ENCODE results near the gene APOBEC3G.

The APOBEC3G gene

GRCh38 chr22:39136317-39136716, 59.2 kb downstream of the APOBEC3G start:
- no peaks in the 10 kb centered on the region for H3K27me3 ChIP-seq (ENCODE audit: insufficient read depth, low read length, poor library complexity)
- H3K9me3 ChIP-seq (ENCODE audit: insufficient read depth, low read length, severe bottlenecking) = no peaks in the 10 kb centered on the region
- no peaks in the 10 kb centered on the region for H3K79me2 ChIP-seq (ENCODE audit: insufficient read depth, low read length)
- no peak overlapping the region for H3K9ac ChIP-seq (ENCODE audit: low read depth, low read length)
- H3K4me1 ChIP-seq (ENCODE audit: insufficient read depth, low read length) = no peaks in the 10 kb centered on the region
- H3K27ac ChIP-seq (ENCODE audit: low read length) = no peak overlapping the region
- no peak overlapping the region for H3K4me3 ChIP-seq (ENCODE audit: low read depth in 1 of 2, low read length in 2 of 2)
- TF ChIP-seq CTCF (IDR thresholded peaks at IDR 0.05; ENCODE audit: borderline replicate concordance, extremely low read depth, low read length, poor library complexity, severe bottlenecking) (no peak), EZH2 (IDR thresholded peaks at IDR 0.05; ENCODE audit: borderline replicate concordance, low read depth, low read length, severe bottlenecking) (no peak)
- peaks cover 7% of the 10 kb centered on the region for H4K20me1 ChIP-seq (ENCODE audit: insufficient read depth, low read length)
- no peaks in the 10 kb centered on the region for H3K36me3 ChIP-seq (ENCODE audit: insufficient read depth, low read length)
- DNase-seq = no peak
- no peak for ATAC-seq (ENCODE audit: insufficient read depth, low read depth)
- no peak overlapping the region for H2AFZ ChIP-seq (ENCODE audit: low read depth, low read length)
- no peak overlapping the region for H3K4me2 ChIP-seq (ENCODE audit: insufficient read depth, low read length)
